Left lobe of liver (tissue), 2 donors: ENCODE data around the gene NUPR2. TPM values are rescaled to one million over a fixed set of nuclear protein-coding genes. Genes with fewer than 3 reads are reported as not detected.
"Not testable (repeated sequence)": the region's sequence is repeated elsewhere in the genome, so short reads cannot be mapped to it uniquely, and the experiment has no call there.

ENCODE experiments used
- ATAC-seq: fragments of 200-7000 bp; cut with Tn5 transposase; one replicate; pipeline ENCODE4 v1.9.1; 2020; ENCODE audit warnings: mild to moderate bottlenecking, moderate library complexity
- DNase-seq: peaks from one replicate; pipeline ENCODE4 v3.0.0-alpha.2; 2020; ENCODE audit warnings: low spot score
- total RNA-seq: library from RNA; stranded (reverse); gene quantifications from one replicate; pipeline ENCODE4 v1.2.1, GENCODE V29; 2021
- donor health status: DM: no; HTN: no; CAD: no; lungs with moderate emphysema.
- donor health status: DM: no; HTN: yes; CAD: no.

NUPR2 gene
- total RNA-seq, 1 donor from 2014 or later, result not detected

GRCh38 chr7:56087445-56087844 lies 28.8 kb downstream of the NUPR2 start:
- no peak for DNase-seq
- ATAC-seq, result no peak

- ATAC-seq (no peak), DNase-seq (no peak)
Observed at GRCh38 chr7:56086761-56087160, 29.5 kb downstream of the NUPR2 start.

GRCh38 chr7:56083150-56083785 lies 32.9 kb downstream of the NUPR2 start:
- ATAC-seq, result peak; percentile 61

GRCh38 chr7:56081626-56082340 lies 34.4 kb downstream of the NUPR2 start:
- no peak for ATAC-seq
- DNase-seq, result no peak

More at GRCh38 chr7:56083150-56083785, 32.9 kb downstream of the NUPR2 start:
- peak; percentile 81 for DNase-seq

GRCh38 chr7:56080726-56081435 lies 35.3 kb downstream of the NUPR2 start:
- DNase-seq, ATAC-seq: not testable (repeated sequence)

- ATAC-seq, result peak; percentile 85
- DNase-seq, result peak; percentile 91
Observed at GRCh38 chr7:56079450-56080185, 36.6 kb downstream of the NUPR2 start.

GRCh38 chr7:56078196-56078595 lies 38.0 kb downstream of the NUPR2 start:
- ATAC-seq (no peak), DNase-seq (no peak)

GRCh38 chr7:56077681-56078080 lies 38.5 kb downstream of the NUPR2 start:
- ATAC-seq (no peak), DNase-seq (no peak)

GRCh38 chr7:56074371-56074791 lies 41.8 kb downstream of the NUPR2 start:
- peak; percentile 97 for ATAC-seq
- peak; percentile 95 for DNase-seq

- DNase-seq, result not testable (repeated sequence)
Observed at GRCh38 chr7:56066376-56066775, 49.8 kb downstream of the NUPR2 start.

More at GRCh38 chr7:56066376-56066775, 49.8 kb downstream of the NUPR2 start:
- ATAC-seq, result not testable (repeated sequence)

Other genes with a start within 250 kb of the NUPR2 start
- 0.45 TPM for gene ZNF713, start 229.0 kb downstream of the NUPR2 start, total RNA-seq
- 9.5 TPM for gene MRPS17, start 164.5 kb downstream of the NUPR2 start, total RNA-seq
- gene NIPSNAP2, start 151.8 kb downstream of the NUPR2 start, total RNA-seq, result 6.1 TPM
- gene PSPH, start 65.0 kb downstream of the NUPR2 start, total RNA-seq, result 9.0 TPM
- 25.7 TPM for gene CCT6A, start 64.7 kb downstream of the NUPR2 start, total RNA-seq
- gene SUMF2, start 52.1 kb downstream of the NUPR2 start, total RNA-seq, result 83.3 TPM
- gene PHKG1, start 23.5 kb downstream of the NUPR2 start, total RNA-seq, result 0.78 TPM
- gene CHCHD2, start 9.9 kb downstream of the NUPR2 start, total RNA-seq, result 189 TPM